Thoracic aorta (tissue), 2 donors: ENCODE measurements around the gene CIART. TPM values are rescaled to one million over a fixed set of nuclear protein-coding genes. Genes with fewer than 3 reads are reported as not detected.

Experiments
- ATAC-seq: fragments of 150-250 bp; one replicate; pipeline ENCODE4 v1.8.0; 2017; ENCODE audit warnings: low read depth; ENCODE audit not compliant: insufficient number of reproducible peaks, low FRiP score
- DNase-seq: peaks from one replicate; pipeline ENCODE4 v3.0.0-alpha.2; 2020; ENCODE audit warnings: low spot score
- H3K27ac ChIP-seq, 2 donors: fragments of 200-600 bp; sonication (generic); 1 replicate in 1 of 2; 2 replicates in 1 of 2; pipeline ENCODE4 v1.5.1; 2016; ENCODE audit warnings: mild to moderate bottlenecking in 2 of 2, moderate library complexity in 2 of 2
- H3K27me3 ChIP-seq: fragments of 200-600 bp; sonication (generic); replicated peaks from 2 replicates; pipeline ENCODE4 v1.6.0; 2016; ENCODE audit warnings: mild to moderate bottlenecking; ENCODE audit not compliant: insufficient read depth
- H3K36me3 ChIP-seq: fragments of 200-600 bp; sonication (generic); one replicate; pipeline ENCODE4 v1.5.1; 2016
- H3K4me1 ChIP-seq, 2 donors: fragments of 200-600 bp; sonication (generic); 1 replicate in 1 of 2; 2 replicates in 1 of 2; pipeline versions ENCODE4 v1.5.1 to v1.6.0; 2016; ENCODE audit warnings: low read depth in 2 of 2, mild to moderate bottlenecking in 1 of 2; ENCODE audit not compliant: control insufficient read depth in 1 of 2
- H3K4me3 ChIP-seq: fragments of 200-600 bp; sonication (generic); 2 replicates; pipeline ENCODE4 v1.5.1; 2016; ENCODE audit warnings: mild to moderate bottlenecking
- H3K9me3 ChIP-seq: fragments of 200-600 bp; sonication (generic); 2 replicates; pipeline ENCODE4 v1.5.1; 2016
- total RNA-seq, 2 donors: library from RNA; depleted of rRNA; stranded (reverse); fragments of >200 nt; gene quantifications; one replicate each; pipeline versions ENCODE4 v1.1.0 to v1.2.3, GENCODE V29; 2016
- TF ChIP-seq, protein P1 (sequence below): fragments of 200-600 bp; sonication (generic); IDR thresholded peaks from one replicate; pipeline ENCODE4 v1.5.1; 2019; ENCODE audit warnings: antibody characterized with exemption

The CIART gene
- total RNA-seq, 2 donors from 2014 or later = 5.2 to 9.7 TPM

DNA sequence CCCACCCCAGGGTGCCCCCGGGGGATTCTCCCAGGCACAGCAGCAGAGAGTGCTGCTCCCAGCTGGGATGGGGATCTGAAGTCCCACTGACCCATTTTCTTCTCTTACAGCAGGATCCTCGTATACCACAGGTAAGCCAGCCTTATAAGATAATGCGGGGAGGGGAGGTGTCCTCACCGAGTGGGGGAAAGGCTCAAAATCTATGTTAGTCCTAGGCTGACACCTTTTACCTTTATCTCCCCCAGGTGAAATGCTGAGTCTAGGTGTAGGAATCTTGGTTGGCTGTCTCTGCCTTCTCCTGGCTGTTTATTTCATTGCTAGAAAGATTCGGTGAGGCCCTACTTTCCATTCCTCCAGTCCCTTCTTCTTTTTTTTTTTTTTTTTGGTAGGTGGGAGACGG is 18.8 kb upstream of the CIART start:
- no peak for ATAC-seq
- Histone ChIP-seq H3K4me3 (no peak overlapping the region), H3K36me3 (peaks cover 26% of the 10 kb centered on the region), H3K9me3 (no peaks in the 10 kb centered on the region), H3K27me3 (no peaks in the 10 kb centered on the region), H3K27ac (no peak overlapping the region), H3K4me1 (peaks cover 7 to 14% of the 10 kb centered on the region in 2 donors)
- TF ChIP-seq, protein P1, sequence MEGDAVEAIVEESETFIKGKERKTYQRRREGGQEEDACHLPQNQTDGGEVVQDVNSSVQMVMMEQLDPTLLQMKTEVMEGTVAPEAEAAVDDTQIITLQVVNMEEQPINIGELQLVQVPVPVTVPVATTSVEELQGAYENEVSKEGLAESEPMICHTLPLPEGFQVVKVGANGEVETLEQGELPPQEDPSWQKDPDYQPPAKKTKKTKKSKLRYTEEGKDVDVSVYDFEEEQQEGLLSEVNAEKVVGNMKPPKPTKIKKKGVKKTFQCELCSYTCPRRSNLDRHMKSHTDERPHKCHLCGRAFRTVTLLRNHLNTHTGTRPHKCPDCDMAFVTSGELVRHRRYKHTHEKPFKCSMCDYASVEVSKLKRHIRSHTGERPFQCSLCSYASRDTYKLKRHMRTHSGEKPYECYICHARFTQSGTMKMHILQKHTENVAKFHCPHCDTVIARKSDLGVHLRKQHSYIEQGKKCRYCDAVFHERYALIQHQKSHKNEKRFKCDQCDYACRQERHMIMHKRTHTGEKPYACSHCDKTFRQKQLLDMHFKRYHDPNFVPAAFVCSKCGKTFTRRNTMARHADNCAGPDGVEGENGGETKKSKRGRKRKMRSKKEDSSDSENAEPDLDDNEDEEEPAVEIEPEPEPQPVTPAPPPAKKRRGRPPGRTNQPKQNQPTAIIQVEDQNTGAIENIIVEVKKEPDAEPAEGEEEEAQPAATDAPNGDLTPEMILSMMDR = no peak
- no peak for DNase-seq

DNA sequence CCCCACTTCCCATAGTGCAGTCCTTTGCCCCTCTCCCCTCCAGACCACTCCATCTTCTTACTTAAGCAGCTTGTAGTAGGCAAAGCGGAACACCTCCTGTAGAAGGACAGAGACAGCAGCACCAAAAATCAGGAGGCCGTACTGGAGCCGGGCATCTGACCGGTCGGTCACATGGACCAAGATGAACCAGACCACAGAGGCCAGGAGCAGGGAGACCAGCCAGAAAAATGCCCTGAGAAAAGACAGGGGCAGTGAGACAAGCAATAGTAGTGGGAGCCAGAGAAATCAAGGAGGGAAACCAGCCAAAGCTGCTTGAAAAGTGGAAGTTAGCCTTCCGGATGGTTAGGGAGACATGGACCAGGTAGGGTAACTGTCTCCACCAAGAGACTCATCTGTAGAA is 14.5 kb upstream of the CIART start:
- TF ChIP-seq, protein P1 = no peak
- Histone ChIP-seq H3K4me3 (peak overlapping the region; percentile 89), H3K4me1 (peaks cover 13 to 31% of the 10 kb centered on the region in 2 donors), H3K27ac (peak overlapping the region; percentile 85 to 91), H3K36me3 (peaks cover 26% of the 10 kb centered on the region), H3K27me3 (no peaks in the 10 kb centered on the region), H3K9me3 (no peaks in the 10 kb centered on the region)
- ATAC-seq (no peak), DNase-seq (no peak)

DNA sequence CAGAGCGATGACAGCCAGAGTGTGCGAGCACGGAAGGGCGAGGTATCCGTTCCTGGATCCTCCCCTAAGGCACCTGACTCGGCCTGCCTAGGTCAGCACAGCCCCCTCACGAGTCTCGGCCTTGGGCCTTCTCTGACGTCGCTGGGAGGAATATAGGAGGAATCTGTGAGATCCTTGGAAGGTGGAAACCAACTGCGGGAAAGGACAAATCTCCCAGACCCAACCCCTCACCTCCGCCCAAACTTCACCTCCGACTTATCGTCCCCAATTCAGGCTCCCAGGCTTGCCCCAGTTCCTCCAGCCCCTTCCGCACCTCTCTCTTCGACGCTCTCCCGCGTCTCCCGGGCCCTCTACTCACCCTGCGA is 14.0 kb upstream of the CIART start:
- no peak for DNase-seq
- H3K4me1 ChIP-seq = peaks cover 16 to 36% of the 10 kb centered on the region in 2 donors

DNA sequence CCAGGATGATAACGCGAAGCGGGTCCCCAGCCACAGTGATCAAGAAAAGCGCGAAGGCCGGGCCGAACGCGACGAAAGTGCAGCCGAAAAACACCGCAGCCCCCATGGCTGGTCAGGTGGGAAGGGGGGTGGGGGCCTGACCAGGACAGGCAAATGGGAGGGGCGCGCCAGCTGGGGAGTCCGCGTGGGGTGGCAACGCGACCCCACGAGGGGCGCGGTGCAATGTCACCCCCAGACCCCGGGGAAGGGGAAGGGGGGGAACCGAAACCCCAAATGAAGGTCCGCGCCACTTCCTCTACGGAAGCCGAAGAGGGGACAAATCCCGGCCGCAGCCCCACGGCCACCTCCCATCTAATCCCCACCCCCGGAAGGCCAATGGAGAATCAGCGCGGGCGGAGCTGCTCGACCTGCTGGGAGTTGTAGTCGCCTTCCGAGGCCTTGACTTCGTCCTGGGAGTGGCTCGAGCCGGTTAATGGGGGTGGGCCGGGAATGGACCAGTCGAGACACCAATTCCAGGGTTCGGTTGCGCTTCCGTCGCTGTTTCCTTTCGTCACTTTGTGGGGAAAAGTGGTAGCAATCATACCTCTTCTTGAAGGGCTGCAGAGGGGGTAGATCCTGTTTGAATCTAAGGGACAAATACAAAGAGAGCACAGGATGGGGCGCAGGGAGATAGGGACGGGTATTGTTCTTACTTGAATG is 13.5 kb upstream of the CIART start, which contains the start of gene APH1A:
Gene APH1A, minus strand, starts transcription at position 312 of the 699 bp plus-strand sequence. Its CDS starts 206 bp downstream, at position 106.
- ATAC-seq (peak; percentile 89), DNase-seq (peak; percentile 92)
- Histone ChIP-seq H3K27ac (peak within 1 kb of the TSS; percentile 85 to 91), H3K4me3 (peak within 1 kb of the TSS; percentile 89), H3K27me3 (no peaks in the 10 kb centered on the region), H3K4me1 (peaks cover 22 to 41% of the 10 kb centered on the region in 2 donors), H3K36me3 (peaks cover 26% of the 10 kb centered on the region), H3K9me3 (no peaks in the 10 kb centered on the region)
- TF ChIP-seq, protein P1 = no peak

More for the DNA sequence above, 14.0 kb upstream of the CIART start:
- no peaks in the 10 kb centered on the region for H3K9me3 ChIP-seq
- H3K27ac ChIP-seq = peak overlapping the region; percentile 85 to 91
- TF ChIP-seq, protein P1 = no peak
- ATAC-seq = no peak
- peaks cover 26% of the 10 kb centered on the region for H3K36me3 ChIP-seq
- H3K27me3 ChIP-seq = no peaks in the 10 kb centered on the region
- H3K4me3 ChIP-seq = peak overlapping the region; percentile 89

DNA sequence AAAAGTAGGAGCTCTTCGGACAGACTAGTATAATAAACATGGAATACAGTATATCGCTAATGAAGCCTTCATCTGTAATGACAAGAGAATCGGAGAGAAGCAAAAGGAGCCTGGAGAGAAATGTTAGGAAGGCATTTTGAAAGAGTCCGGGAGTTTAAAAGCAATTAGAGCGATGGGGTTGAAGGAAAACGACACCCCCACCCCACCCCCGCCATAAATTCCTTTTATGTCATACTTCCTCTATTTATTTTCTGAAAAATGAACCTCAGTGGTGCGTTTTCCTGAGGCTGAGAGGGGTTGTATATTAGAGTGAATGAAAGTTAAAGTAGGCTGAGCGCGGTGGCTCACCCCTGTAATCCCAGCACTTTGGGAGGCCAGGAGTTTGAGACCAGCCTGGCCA is 12.9 kb upstream of the CIART start:
- H3K36me3 ChIP-seq = peaks cover 22% of the 10 kb centered on the region
- no peaks in the 10 kb centered on the region for H3K27me3 ChIP-seq
- no peaks in the 10 kb centered on the region for H3K9me3 ChIP-seq
- ATAC-seq = no peak
- no peak for DNase-seq
- H3K4me3 ChIP-seq = peak overlapping the region; percentile 89
- peak overlapping the region; percentile 67 to 91 for H3K27ac ChIP-seq
- H3K4me1 ChIP-seq = peaks cover 24 to 44% of the 10 kb centered on the region in 2 donors
- TF ChIP-seq, protein P1 = no peak
